ENCODE measurements around the gene PODNL1. TPM values are rescaled to one million over a fixed set of nuclear protein-coding genes. Genes with fewer than 3 reads are reported as not detected.

PODNL1 gene
- total RNA-seq, 1 donor from 2014 or later, result 2.7 TPM

GRCh38 chr19:13909430-13909829, 28.8 kb downstream of the PODNL1 start:
- TF ChIP-seq CTCF (IDR thresholded peaks at IDR 0.05), result no peak
- intact Hi-C loops (cut with DNase I), result no loop called here

GRCh38 chr19:13908674-13909073, 29.5 kb downstream of the PODNL1 start:
- Histone ChIP-seq H3K4me3 (no peak overlapping the region), H3K36me3 (peaks cover 42% of the 10 kb centered on the region), H3K27ac (no peak overlapping the region), H3K4me1 (peaks cover 22% of the 10 kb centered on the region), H3K9me3 (no peaks in the 10 kb centered on the region), H3K27me3 (ENCODE audit: low read depth) (no peaks in the 10 kb centered on the region)
- intact Hi-C loops (cut with DNase I), result no loop called here
- ATAC-seq, result no peak
- no peak for TF ChIP-seq CTCF (IDR thresholded peaks at IDR 0.05)
- no peak for DNase-seq

More at GRCh38 chr19:13909430-13909829, 28.8 kb downstream of the PODNL1 start:
- ATAC-seq (no peak), DNase-seq (no peak)
- Histone ChIP-seq H3K27me3 (ENCODE audit: low read depth) (no peaks in the 10 kb centered on the region), H3K36me3 (peaks cover 50% of the 10 kb centered on the region), H3K9me3 (no peaks in the 10 kb centered on the region), H3K4me1 (peaks cover 22% of the 10 kb centered on the region), H3K4me3 (no peak overlapping the region), H3K27ac (no peak overlapping the region)

GRCh38 chr19:13906910-13907309, 31.3 kb downstream of the PODNL1 start:
- Histone ChIP-seq H3K4me1 (peaks cover 22% of the 10 kb centered on the region), H3K36me3 (peaks cover 25% of the 10 kb centered on the region), H3K4me3 (peak overlapping the region; percentile 84), H3K9me3 (no peaks in the 10 kb centered on the region), H3K27me3 (ENCODE audit: low read depth) (no peaks in the 10 kb centered on the region), H3K27ac (no peak overlapping the region)
- DNase-seq (no peak), ATAC-seq (no peak)
- intact Hi-C loops (cut with DNase I), result no loop called here
- TF ChIP-seq CTCF (IDR thresholded peaks at IDR 0.05), result no peak

GRCh38 chr19:13906521-13906904, 31.7 kb downstream of the PODNL1 start:
- ATAC-seq (peak; percentile 86), DNase-seq (peak; percentile 64)
- Histone ChIP-seq H3K4me1 (peaks cover 22% of the 10 kb centered on the region), H3K27me3 (ENCODE audit: low read depth) (no peaks in the 10 kb centered on the region), H3K36me3 (peaks cover 21% of the 10 kb centered on the region), H3K27ac (peak overlapping the region; percentile 81), H3K4me3 (peak overlapping the region; percentile 84), H3K9me3 (no peaks in the 10 kb centered on the region)
- TF ChIP-seq CTCF (IDR thresholded peaks at IDR 0.05), result no peak
- intact Hi-C loops (cut with DNase I), result no loop called here

- peak within 1 kb of the TSS; percentile 84 for H3K4me3 ChIP-seq
Measured at GRCh38 chr19:13905634-13906520, 32.3 kb downstream of the PODNL1 start, which contains the start of the genes BRME1 and CC2D1A. Gene BRME1 (minus strand): TSS chr19:13906117. CDS start chr19:13904892, 1,225 bp downstream. Gene CC2D1A (plus strand): TSS chr19:13906201. CDS start chr19:13906442, 241 bp downstream.

More at GRCh38 chr19:13905634-13906520, 32.3 kb downstream of the PODNL1 start, which contains the start of the genes BRME1 and CC2D1A:
- peak within 1 kb of the TSS; percentile 81 for H3K27ac ChIP-seq
- no peaks in the 10 kb centered on the region for H3K9me3 ChIP-seq
- peaks cover 16% of the 10 kb centered on the region for H3K36me3 ChIP-seq
- no peak for TF ChIP-seq CTCF (IDR thresholded peaks at IDR 0.05)
- intact Hi-C loops (cut with DNase I), result no loop called here
- no peaks in the 10 kb centered on the region for H3K27me3 ChIP-seq (ENCODE audit: low read depth)
- ATAC-seq (peak; percentile 99 to 100), DNase-seq (peak; percentile 97)
- peaks cover 22% of the 10 kb centered on the region for H3K4me1 ChIP-seq
